HG03342 (cell line): ENCODE results near the gene ULK3.

Experiments used
- ATAC-seq: cut with Tn5 transposase; IDR thresholded peaks from one replicate; pipeline ENCODE4 v1.9.1; 2021; ENCODE audit warnings: mild to moderate bottlenecking, moderate library complexity; ENCODE audit not compliant: unreplicated experiment

ULK3 gene

DNA sequence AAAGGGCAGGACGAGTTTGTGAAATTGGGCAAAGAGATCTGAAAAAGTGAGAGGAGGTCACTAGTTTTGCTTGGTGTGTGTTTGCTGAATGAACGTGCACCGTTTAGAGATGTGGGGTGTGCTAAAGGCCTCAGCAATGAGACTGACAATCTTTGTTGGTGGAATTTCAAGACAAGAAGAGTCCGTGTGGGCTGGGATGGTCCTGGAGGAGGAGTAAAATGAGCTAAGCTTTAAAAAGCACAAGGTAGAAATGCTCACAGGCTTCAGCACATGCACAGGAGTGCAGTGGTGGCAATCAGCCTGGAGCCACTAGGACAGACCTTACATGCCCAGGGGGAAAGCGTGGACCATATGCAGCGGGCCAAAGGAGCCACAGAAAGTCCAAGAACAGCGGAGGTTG lies 18.0 kb downstream of the ULK3 start:
- no peak for ATAC-seq

DNA sequence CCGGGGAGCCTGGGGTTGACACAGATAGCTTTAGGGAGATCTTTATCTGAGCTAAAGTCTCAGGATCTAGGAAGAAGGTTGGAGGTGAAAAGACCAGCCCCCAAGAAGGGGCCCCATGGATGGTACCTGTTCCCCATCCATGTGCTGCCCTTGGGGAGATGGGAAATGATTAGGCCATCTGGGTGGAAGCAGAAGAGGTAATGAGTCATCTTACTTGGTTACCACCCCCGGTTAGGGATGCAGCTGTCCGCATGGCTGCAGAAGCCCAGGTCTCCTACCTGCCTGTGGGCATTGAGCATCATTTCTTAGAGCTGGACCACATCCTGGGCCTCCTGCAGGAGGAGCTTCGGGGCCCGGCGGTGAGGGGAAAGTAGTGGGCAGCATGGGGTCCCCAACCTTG lies 19.6 kb downstream of the ULK3 start:
- no peak for ATAC-seq

DNA sequence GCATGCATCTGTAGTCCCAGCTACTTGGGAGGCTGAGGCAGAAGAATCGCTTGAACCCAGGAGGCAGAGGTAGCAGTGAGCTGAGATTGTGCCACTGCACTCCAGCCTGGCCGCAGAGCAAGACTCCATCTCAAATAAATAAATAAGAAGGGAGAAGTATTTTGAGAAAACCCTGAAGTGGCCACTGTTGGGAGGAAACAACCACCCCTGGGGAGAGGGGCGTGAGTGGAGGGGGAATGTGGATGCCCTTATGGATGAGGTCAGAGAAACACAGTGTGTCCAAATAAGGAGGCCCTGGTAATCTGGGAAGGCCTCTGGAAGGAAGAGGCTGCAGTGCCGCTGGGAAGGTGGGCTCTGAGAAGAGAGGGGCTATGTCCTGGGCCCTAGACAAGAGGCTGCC lies 20.7 kb downstream of the ULK3 start:
- ATAC-seq = no peak

DNA sequence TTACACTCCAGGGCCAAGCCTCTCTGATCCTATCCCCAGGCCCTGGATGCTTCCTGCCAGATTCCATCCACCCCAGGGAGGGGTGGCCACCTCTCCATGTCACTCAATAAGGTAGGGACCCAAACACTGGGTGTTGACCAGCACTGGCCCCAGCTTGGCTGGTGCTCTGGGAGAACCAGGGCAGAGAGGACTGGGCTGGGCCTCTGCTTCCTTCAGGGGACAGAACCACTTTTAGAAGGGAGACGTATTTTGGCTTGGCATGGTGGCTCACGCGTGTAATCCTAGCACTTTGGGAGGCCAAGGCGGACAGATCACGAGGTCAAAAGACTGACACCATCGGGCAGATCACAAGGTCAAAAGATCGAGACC lies 21.2 kb downstream of the ULK3 start:
- no peak for ATAC-seq

DNA sequence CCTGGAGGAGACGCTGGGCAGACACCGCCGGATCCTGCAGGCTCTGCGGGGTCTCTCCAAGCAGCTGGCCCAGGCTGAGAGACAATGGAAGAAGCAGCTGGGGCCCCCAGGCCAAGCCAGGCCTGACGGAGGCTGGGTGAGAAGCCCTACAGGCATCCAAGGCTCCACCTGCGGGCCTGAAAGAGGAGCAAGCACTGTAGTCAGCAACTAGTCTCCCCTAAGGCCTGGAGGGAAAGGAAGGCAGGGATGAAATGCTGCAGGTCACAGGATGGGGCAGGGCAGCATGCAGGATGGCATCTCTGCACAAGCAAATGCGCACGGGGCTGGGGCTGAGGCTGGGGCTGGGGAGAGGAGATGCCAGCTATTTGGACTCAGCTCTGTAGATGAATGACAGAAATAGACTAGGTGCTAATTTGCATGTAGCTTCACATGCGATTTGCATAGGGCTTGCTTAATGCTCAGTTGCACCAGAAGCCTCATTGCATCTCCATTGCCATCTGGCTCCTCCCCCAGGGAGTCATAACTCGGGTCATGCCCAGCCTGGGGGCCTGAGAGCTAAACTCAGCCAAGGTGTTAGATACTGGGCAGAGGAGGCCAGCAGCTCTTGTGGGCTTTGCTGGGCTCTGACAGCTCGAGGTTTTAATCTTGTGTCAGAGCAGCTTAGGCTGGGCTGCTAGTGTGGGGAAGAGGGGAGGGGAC lies 21.7 kb downstream of the ULK3 start:
- ATAC-seq = peak; percentile 84

DNA sequence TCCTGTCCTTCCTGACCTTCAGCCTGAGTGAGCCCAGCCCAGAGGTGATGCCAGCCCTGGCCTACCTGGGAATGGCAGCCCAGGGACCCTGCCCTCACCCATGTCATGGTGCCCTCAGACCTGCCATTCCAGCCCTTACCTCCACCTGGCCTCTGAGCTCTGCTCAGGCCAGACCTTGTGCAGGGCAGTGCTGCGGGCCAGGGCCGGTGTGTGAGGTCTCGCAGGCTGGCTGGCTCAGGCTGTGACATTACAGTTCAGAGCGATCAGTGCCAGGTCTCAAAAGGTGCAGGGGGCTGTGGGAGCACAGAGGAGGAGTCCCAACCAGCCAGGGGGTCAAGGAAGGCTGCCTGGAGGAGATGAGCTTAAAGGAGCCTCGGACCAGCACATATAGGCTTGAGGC lies 22.9 kb downstream of the ULK3 start:
- ATAC-seq = no peak

DNA sequence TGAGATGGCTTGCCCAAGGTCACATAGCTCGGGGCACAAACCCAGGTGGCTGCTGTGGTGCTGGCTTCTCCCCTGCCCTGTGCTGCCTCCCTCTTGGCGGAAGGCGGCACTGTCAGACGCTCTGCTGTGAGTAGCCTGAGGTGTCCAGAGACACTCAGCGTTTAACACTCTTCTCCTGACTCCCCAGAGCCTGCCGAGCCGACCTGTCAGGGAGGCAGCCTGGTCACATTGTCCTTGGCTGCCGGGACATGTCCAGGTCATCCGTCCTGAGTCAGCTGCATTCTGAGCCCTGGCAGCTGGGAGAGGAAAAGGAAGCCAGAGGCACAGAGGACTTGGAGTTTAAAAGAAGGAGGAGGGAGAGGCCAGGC lies 25.6 kb downstream of the ULK3 start:
- ATAC-seq = no peak

DNA sequence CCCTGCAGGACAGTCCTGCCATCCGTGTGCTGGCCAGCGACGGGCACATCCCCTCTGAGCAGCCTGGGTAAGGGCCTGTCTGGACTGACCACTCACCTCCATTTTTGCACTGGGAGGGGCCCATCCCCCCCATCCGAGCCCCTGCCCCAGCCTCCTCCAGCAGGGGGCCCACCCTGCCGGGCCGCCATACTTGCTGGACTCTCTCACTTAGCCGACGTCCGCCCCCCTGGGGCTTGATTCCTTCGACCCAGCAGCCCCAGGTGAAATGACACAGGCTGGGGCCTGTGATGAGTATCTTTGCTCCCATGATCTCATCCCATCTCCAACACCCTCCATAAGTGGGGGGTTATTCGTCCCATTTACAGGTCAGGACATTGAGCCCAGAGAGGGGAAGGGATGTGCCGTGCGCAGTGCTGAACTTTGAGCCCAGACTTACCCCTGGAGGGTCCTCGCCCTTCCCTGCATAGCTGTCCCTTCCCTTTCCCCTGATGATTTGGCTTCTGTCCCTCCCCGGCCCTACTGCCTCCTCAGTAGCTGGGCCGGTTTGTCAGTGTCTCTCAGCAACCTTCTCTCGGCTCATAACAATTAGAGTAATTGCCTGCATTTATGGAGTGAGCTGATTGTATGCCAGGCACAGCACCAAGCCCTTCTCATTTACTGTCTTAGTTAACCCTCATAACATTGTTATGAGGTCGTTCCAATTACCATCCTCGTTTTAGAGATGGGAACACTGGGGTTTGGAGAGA lies 26.2 kb downstream of the ULK3 start:
- ATAC-seq = no peak

DNA sequence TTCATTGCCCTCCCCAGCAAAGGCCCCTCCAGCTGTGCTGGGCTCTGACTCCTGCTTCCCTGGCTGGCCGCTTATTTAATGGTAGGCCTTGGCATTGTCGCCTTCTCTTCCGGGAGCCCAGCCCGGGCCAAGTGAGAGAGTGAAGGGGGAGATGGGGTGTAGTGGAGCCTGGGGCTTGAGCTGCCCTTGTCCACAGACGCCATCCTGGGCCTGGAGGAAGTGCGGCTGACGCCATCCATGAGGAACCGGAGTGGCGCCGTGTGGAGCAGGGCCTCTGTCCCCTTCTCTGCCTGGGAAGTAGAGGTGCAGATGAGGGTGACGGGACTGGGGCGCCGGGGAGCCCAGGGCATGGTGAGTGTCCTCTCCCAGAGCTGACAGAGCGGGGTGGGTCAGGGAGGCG lies 27.0 kb downstream of the ULK3 start:
- no peak for ATAC-seq

DNA sequence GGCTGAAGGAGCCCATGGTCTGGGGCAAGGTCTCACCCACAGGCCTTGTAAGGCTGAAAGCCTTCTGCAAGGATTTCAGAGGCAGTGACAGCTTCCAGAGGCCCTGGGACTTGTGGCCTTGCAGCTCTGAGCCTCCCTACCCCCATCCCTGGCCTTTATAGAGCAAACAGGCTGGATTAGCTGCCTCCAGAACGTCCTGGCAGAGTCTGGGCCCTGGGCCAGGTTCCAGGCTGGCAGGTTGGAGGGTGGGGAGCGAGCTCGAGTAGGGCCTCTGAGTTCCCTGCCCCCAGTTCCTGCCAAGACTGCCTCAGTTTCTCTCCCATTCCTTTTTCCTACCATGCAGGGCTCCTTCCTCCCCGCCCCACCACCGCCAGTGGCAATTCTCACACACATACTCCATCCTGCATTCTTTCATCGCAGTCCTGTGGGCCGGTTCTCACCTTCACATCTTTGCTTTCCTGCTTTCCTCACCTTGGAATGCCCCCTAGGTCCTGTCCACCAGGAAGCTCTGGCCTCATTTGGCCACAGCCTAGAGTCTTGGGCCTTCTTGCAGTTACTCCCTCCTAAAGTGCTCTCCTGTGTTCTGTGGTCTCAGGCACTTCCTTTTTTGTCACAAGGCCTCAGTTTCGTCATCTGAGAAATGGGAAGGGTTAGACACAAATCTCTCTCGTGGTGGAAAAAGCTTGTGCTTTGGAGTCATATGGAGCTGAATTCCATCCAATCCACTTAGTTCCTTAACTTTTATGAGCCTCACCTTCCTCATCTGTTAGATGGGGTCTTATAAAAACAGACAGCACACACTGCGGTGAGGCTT lies 27.6 kb downstream of the ULK3 start:
- ATAC-seq = no peak

DNA sequence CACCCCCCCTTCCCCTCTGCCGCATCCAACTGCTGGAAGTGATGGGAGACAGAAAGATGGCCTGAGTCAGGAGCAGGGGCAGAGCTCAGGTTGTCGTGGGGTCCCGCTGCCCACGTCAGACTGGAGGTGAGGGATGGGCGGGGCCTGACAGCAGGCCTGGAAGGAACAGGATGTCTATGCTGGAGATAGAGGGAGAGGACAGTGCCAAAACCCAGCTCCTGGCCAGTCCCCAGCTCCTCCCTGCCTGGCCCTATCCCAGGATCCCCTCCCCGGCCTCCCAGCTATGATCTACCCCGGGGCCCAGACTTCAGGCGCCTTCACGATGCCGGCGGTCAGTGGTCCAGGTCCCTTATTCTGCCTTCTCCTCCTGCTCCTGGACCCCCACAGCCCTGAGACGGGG lies 30.4 kb downstream of the ULK3 start, which contains the start of gene LMAN1L:
Gene LMAN1L, plus strand, starts transcription at position 303 of the 400 bp plus-strand sequence. Its CDS starts 20 bp downstream, at position 323.
- no peak for ATAC-seq

DNA sequence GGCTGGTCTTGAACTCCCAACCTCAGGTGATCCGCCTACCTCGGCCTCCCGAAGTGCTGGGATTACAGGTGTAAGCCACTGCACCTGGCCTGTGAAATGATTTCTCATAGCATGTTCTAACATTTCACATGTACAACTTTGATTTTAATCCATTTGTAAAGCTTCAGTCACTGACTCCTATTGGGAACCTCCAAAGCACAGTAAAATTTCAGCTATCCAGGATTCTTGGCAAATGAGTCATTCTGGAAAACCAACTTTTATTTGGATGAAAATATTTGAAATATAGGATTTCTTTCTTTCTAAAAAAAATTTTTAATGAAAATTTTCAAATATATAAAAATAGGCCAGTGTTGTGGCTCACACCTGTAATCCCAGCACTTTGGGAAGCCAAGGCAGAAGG lies 33.0 kb downstream of the ULK3 start:
- no peak for ATAC-seq

DNA sequence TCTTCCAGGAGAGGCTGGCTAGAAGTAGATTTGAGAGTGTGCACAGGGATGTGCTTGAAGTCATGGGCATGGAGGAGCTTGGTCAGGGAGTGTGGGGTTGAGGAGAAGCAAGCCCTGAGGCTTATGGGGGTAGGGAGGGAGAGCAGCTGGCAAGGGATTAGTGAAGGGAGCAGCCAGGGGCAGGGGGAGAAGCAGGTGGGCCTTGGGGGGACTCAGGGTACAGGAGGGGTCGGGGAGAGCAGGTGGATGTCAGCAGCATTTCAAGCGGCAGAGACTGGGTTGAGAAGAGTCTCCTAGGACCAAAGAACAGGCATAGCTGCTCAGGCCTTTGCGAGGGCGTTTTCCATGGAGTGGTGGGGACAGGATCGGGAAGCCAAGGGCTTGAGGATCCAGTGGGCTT lies 33.7 kb downstream of the ULK3 start:
- ATAC-seq = no peak

DNA sequence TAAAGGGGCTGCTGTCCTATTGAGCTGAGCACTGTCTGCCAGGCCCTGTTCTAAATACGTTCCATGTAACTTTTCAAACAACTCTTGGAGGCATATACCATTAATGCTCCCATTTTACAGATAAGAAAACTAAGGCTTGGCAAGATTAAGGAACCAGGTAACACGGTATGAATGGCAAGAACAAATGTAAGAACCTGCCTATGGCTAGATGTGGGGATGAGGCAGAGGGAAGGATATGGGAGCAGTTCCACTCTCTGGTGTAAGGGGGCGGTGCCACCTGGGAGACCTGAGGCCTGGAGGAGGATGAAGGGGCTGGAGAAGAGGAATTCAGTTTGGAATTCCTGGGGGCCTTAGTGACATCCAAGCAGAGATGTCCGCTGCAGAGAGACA lies 34.1 kb downstream of the ULK3 start:
- no peak for ATAC-seq

DNA sequence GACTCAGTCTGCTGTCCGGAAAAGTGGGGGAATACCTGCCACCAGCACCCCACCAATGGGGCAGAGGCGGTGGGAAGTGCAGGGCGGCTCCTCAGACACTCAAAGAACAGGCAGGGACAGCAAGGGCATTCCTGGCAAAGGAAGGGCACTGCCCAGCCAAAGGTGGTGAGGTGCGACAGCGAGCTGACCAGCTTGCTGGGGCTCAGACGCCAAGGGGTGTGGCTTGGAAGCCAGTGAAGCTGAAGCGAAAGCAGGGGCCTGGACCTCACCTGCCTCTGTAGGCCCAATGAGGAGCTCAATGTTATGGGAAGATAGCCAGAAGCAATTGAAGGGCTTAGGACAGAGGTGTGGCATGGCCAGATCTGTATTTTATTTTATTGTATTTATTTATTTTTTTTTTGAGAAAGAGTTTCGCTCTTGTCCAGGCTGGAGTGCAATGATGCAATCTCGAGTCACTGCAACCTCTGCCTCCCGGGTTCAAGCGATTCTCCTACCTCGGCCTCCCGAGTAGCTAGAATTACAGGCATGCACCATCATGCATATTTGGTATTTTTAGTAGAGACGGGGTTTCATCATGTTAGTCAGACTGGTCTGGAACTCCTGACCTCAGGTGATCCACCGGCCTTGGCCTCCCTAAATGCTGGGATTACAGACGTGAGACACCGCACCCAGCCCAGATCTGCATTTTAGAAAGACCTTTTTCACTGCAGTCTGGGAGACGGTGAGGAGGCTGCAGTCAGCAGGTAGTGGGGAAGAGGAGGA lies 34.7 kb downstream of the ULK3 start:
- no peak for ATAC-seq

DNA sequence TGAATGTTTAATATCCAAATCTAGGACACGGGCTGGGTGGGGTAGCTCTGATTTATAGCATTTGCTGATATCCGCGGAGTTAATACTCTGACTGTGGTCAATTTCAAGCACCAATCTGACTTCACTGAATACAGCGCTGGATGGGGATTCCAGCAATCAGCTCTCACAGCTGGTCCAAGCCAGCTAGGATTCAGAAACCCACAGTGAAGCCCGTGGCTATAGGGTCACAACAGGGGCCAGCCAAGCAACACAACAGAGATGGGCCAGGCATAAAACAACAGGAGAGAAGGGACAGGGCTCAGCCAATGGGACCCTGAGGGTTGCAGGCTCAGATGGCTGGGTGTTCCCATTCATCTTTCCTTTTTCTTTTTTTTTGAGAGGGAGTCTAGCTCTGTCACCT lies 35.7 kb downstream of the ULK3 start:
- ATAC-seq = no peak

DNA sequence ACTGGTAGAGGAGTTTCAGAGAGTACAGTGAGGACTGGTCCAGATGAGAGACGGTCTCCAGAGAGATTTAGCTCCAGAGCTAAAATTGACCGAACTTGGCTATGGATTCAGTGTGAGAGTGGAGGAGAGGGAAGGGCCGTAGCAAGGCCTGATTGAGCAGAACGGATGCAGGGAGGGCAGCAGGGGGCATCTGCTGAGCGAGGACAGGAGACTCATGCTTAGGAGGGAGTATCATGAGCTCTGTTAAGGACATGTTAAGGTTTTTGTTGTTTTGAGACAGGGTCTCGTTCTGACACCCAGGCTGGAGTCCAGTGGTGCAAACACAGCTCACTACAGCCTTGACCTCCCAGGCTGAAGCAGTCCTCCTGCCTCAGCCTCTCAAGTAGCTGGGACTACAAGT lies 38.0 kb downstream of the ULK3 start:
- no peak for ATAC-seq

DNA sequence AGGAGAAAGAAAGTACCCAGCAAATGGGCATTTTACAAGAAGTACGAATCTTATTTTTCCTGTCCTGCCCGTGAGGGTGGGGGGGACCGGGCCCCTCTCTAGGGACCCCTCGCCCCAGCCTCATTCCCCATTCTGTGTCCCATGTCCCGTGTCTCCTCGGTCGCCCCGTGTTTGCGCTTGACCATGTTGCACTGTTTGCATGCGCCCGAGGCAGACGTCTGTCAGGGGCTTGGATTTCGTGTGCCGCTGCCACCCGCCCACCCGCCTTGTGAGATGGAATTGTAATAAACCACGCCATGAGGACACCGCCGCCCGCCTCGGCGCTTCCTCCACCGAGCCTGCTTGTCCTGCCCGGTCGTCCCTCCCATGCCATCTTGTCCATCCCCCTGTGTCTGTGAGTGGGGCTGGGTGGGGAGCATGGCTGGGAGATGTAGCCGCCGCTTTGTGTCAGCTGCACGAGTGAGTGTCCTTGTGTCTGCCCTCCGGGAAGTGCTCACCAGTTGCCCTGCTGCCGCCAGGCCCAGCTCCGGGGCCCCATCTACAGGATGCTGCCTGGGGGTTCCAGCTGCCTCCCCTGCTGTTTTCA lies 40.0 kb downstream of the ULK3 start:
- no peak for ATAC-seq

DNA sequence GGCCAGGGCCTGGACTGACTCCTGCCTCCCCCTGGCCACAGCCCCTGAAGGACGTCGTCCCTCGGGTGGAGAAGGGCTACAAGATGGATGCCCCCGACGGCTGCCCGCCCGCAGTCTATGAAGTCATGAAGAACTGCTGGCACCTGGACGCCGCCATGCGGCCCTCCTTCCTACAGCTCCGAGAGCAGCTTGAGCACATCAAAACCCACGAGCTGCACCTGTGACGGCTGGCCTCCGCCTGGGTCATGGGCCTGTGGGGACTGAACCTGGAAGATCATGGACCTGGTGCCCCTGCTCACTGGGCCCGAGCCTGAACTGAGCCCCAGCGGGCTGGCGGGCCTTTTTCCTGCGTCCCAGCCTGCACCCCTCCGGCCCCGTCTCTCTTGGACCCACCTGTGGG lies 40.7 kb downstream of the ULK3 start:
- ATAC-seq = no peak

DNA sequence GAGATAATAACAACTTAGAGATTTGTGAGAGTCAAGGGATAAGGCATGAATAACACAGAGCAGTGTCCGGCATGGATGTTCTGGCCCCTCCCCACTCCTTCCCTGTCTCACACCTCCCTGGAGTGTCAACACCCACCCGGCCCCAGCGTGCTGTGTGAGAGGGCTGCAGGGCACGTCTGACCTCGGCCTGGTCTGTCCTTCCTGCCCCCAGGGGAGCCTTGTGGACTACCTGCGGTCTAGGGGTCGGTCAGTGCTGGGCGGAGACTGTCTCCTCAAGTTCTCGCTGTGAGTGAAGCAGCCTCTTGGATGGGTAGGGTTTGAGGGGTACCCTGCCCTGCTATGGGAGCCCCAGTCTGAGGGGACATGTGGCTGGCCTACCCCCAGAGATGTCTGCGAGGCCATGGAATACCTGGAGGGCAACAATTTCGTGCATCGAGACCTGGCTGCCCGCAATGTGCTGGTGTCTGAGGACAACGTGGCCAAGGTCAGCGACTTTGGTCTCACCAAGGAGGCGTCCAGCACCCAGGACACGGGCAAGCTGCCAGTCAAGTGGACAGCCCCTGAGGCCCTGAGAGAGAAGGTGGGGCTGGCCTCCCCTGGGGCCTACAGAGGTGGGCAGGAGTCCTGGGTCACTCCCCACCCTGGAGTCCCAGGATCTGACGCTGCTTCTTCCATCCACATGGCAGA lies 41.5 kb downstream of the ULK3 start:
- ATAC-seq = no peak
